SK-N-MC (cell line): ENCODE results near the gene NPC1.

Experiments
- DNase-seq: peaks from one replicate; pipeline ENCODE4 v3.0.0-alpha.2; 2011; ENCODE audit warnings: low read depth, low spot score
- H3K27ac ChIP-seq: fragments of 200-600 bp; sonication (generic); 2 replicates; pipeline ENCODE4 v1.5.1; 2016; ENCODE audit warnings: mixed run types
- H3K36me3 ChIP-seq: fragments of 200-600 bp; sonication (generic); 2 replicates; pipeline ENCODE4 v1.6.1; 2017; ENCODE audit warnings: antibody characterized with exemption, low read length, mixed read lengths; ENCODE audit not compliant: insufficient read depth
- H3K4me3 ChIP-seq: fragments of 200-600 bp; sonication (generic); 2 replicates; pipeline ENCODE4 v1.5.1; 2016
- H3K9ac ChIP-seq: fragments of 200-600 bp; sonication (generic); 2 replicates; pipeline ENCODE4 v1.8.0; 2017; ENCODE audit warnings: mixed run types, mixed read lengths; ENCODE audit not compliant: insufficient read length
- H3K9me3 ChIP-seq: fragments of 200-600 bp; sonication (generic); 2 replicates; pipeline ENCODE4 v1.6.1; 2017; ENCODE audit warnings: low read depth, mild to moderate bottlenecking, antibody characterized with exemption, low read length, moderate library complexity, mixed read lengths
- EZH2 ChIP-seq: fragments of 200-600 bp; sonication (generic); IDR thresholded peaks from one replicate; pipeline ENCODE4 v1.6.1; 2017; ENCODE audit warnings: antibody characterized with exemption
- FOXP2 ChIP-seq: optimal IDR thresholded peaks from 2 replicates; pipeline ENCODE3; 2011; ENCODE audit warnings: mild to moderate bottlenecking, moderate library complexity; ENCODE audit not compliant: insufficient read depth; ENCODE audit errors: extremely low read length, control extremely low read depth
- POLR2AphosphoS5 ChIP-seq: IDR thresholded peaks from 2 replicates; pipeline ENCODE4 v1.6.1; 2012; ENCODE audit warnings: mild to moderate bottlenecking, low read depth, low read length, borderline replicate concordance

The NPC1 gene

DNA sequence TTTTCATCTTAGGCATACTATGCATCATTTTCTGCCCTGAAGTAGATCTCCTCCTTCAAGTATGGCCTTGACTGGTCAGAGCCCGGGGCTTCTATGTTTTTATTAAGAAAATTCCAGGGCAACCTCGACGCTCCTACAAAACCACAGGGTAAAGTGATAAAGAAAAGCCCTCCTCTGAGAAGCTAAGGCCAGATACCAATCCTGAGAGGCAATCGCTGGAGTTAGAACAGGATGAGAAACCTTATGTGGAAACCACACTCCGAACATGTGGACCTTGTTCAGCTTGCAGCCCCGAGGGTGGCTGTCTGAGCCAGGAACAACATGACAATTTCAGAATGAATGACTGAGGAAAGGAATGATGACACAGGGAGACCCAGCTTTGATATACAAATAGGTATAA lies 47.4 kb downstream of the NPC1 start:
- H3K9ac ChIP-seq: no peak overlapping the region
- peaks cover 48% of the 10 kb centered on the region for H3K36me3 ChIP-seq
- no peak for TF ChIP-seq EZH2
- TF ChIP-seq FOXP2: no peak
- no peak for TF ChIP-seq POLR2AphosphoS5
- no peak overlapping the region for H3K4me3 ChIP-seq
- no peak overlapping the region for H3K27ac ChIP-seq
- H3K9me3 ChIP-seq: no peaks in the 10 kb centered on the region
- DNase-seq: no peak

DNA sequence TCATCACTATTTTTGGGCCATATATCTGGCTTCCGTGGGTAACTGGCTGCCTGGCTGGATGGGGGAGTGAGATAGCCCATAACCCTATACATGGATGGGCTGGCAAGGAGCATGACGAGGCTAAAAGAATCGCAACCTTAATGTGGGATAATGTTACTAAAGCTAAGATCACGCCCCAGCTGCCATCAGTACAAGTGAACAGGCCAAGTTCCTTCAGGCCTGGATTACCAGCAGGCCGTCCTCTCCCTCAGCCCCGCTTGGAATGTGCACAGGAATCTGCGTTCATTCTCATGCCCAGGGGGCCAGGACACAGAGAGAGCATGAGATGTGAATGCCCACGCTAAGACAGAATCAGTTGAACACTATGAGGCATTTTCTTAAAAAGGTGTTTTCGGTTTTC lies 48.3 kb downstream of the NPC1 start:
- DNase-seq: no peak
- Histone ChIP-seq H3K9ac (no peak overlapping the region), H3K4me3 (no peak overlapping the region), H3K27ac (no peak overlapping the region), H3K36me3 (peaks cover 45% of the 10 kb centered on the region), H3K9me3 (no peaks in the 10 kb centered on the region)
- TF ChIP-seq POLR2AphosphoS5 (no peak), EZH2 (no peak), FOXP2 (no peak)

DNA sequence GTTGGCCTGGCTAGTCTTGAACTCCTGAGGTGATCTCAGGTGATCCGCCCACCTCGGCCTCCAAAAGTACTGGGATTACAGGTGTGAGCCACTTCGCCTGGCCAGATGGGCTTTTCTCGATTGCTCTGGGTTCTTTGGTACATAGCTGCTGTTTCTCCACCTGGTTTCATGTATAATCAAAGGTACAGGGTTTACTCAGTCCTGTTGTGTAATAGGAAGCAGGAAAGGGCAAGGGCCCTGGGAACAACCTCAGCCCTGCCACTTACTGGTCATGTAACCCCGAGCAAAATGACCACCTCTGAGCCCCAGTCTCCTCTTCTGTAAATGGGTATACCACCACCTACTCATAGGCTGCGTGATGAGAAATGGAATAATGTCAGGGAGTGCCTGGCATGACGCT lies 49.0 kb downstream of the NPC1 start:
- no peak for TF ChIP-seq POLR2AphosphoS5
- no peak for TF ChIP-seq EZH2
- TF ChIP-seq FOXP2: no peak
- no peak overlapping the region for H3K27ac ChIP-seq
- peaks cover 49% of the 10 kb centered on the region for H3K36me3 ChIP-seq

DNA sequence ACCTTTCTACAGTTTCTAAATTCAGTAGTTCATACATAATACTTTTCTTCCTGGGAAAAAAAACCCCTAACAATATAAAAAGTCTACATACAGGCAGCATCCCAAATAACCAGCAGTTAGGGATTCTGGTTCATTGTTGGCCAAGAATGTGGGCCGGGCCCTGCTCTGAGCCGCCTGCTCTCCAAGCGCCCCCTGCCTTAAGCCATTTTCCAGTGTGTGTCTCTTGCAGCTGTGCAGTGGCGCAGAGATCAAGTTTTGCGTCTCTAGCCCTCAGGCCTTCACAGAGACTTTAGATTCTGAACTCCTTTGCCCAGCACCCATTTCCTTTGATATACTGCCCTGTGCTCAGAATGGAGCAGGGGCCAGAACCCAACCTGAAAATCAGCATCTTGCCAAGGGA lies 50.1 kb downstream of the NPC1 start:
- Histone ChIP-seq H3K36me3 (peaks cover 54% of the 10 kb centered on the region), H3K9ac (no peak overlapping the region), H3K9me3 (no peaks in the 10 kb centered on the region), H3K27ac (no peak overlapping the region), H3K4me3 (no peak overlapping the region)
- no peak for DNase-seq
- TF ChIP-seq POLR2AphosphoS5 (no peak), EZH2 (no peak)

More for the DNA sequence above, 49.0 kb downstream of the NPC1 start:
- H3K9ac ChIP-seq: no peak overlapping the region
- no peak for DNase-seq
- H3K9me3 ChIP-seq: no peaks in the 10 kb centered on the region
- no peak overlapping the region for H3K4me3 ChIP-seq

DNA sequence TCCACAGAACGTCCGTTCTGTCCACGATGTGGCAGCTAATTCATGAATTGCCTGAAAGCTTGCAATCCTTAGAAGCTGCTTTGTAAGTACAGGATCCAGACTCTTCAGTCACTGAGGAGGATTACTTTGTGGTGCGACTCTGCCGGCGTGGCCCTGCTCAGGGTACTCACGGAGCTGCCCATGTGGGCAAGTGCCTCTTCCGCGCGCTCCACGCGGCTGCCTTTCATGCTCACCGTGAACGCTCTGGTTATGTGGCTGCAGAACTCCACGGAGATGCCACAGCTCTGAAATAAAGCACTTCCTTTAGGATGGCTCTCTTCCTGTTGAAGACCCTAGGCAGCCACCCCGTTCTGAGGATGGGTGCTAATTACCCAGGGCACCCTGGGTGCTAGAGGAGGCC lies 52.0 kb downstream of the NPC1 start:
- Histone ChIP-seq H3K36me3 (peaks cover 59% of the 10 kb centered on the region), H3K27ac (no peak overlapping the region)
- TF ChIP-seq EZH2 (no peak), POLR2AphosphoS5 (no peak), FOXP2 (no peak)

DNA sequence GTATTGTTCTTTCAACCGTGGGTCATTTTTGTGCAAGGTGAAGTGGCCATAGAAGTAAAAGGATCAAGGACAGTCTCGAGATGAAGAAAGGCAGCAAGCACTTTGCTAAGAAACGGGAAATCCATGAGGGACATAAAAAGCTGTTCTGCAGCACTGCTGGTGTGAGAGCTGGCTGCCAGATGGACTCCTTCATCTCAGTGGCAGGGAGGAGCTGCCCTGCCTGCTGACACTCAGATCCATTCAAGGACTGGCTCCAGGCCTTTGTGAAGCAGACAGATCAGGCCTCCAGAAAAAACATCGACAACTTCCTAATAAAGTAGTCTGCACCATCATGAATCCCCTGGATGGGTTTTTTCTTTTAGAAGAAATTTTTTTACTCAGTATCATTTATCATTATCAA lies 53.5 kb downstream of the NPC1 start:
- no peaks in the 10 kb centered on the region for H3K9me3 ChIP-seq
- no peak for DNase-seq
- peaks cover 49% of the 10 kb centered on the region for H3K36me3 ChIP-seq
- no peak overlapping the region for H3K9ac ChIP-seq
- H3K27ac ChIP-seq: no peak overlapping the region
- TF ChIP-seq POLR2AphosphoS5 (no peak), EZH2 (no peak), FOXP2 (no peak)
- no peak overlapping the region for H3K4me3 ChIP-seq

More for the DNA sequence above, 52.0 kb downstream of the NPC1 start:
- Histone ChIP-seq H3K9me3 (no peaks in the 10 kb centered on the region), H3K4me3 (no peak overlapping the region), H3K9ac (no peak overlapping the region)
- DNase-seq: no peak

DNA sequence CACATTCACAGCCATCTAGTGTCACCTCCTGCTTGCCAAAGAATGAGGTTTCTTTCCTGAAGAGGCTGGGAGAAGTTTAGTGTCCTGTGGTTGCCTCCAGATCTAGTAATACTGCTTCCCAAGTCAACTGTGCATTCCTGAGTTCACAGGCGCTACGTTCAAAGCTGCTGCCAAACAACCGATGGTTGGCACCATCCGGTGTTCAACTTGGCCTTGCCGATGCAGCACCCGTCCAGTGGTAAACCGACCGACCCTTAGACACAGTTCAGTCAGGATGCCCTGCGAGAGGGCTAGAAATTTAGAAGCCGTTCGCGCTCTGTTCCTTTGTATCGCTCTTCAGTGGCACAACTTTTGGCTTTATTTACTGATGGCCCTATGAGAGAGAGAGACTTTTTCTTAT lies 54.4 kb downstream of the NPC1 start:
- TF ChIP-seq POLR2AphosphoS5 (no peak), FOXP2 (no peak), EZH2 (no peak)
- no peak for DNase-seq
- Histone ChIP-seq H3K9ac (no peak overlapping the region), H3K27ac (no peak overlapping the region), H3K4me3 (no peak overlapping the region), H3K36me3 (peaks cover 51% of the 10 kb centered on the region), H3K9me3 (no peaks in the 10 kb centered on the region)

DNA sequence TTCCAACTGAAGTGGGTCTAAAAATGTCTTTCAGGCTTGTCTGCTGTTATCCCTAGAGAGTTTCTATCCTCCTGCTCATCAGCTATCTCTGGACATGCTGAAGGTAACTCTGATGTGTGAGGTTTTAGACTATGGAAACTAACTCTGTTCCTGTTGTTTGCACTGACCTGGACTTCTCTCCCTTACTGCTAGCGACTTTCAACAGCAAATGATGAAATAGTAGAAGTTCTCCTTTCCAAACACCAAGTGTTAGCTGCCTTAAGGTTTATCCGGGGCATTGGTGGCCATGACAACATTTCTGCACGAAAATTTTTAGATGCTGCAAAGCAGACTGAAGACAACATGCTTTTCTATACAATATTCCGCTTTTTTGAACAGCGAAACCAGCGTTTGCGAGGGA lies 56.1 kb downstream of the NPC1 start:
- DNase-seq: no peak
- Histone ChIP-seq H3K4me3 (no peak overlapping the region), H3K9ac (no peak overlapping the region), H3K36me3 (peaks cover 48% of the 10 kb centered on the region), H3K9me3 (no peaks in the 10 kb centered on the region), H3K27ac (no peak overlapping the region)
- TF ChIP-seq FOXP2 (no peak), EZH2 (no peak), POLR2AphosphoS5 (no peak)

DNA sequence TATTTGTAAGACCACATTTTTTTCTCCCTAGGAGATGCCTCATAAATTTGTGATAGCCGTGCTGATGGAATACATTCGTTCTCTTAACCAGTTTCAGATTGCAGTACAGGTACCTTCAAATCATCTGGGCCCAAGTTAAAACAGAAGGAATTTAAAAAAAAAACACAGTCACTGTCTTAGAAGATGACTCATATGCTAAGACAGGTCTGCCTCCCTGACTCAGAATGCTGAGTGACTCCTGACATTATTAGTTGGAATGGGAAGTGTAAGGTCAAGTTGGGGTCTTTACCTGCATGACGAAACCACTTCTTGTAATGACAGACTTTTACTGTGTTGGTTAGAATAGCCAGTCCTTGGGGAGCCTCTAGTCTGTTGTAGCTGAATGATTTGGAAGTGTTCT lies 56.7 kb downstream of the NPC1 start:
- TF ChIP-seq POLR2AphosphoS5 (no peak), EZH2 (no peak), FOXP2 (no peak)
- DNase-seq: no peak

More for the DNA sequence above, 56.7 kb downstream of the NPC1 start:
- H3K36me3 ChIP-seq: peaks cover 42% of the 10 kb centered on the region
- no peaks in the 10 kb centered on the region for H3K9me3 ChIP-seq
- H3K4me3 ChIP-seq: no peak overlapping the region
- H3K9ac ChIP-seq: no peak overlapping the region
- H3K27ac ChIP-seq: no peak overlapping the region
